ENCODE data around the gene FGF12.

GRCh38 chr3:192566706-192567290 lies 160.5 kb downstream of the FGF12 start:
- TF ChIP-seq CTCF (IDR thresholded peaks at IDR 0.05), result peak; percentile 72 to 86 (median 82)
- no peak for TF ChIP-seq POLR2A (IDR thresholded peaks at IDR 0.05)
